Measurements from ENCODE around the gene NYNRIN.

GRCh38 chr14:24435192-24435810 lies 36.5 kb downstream of the NYNRIN start:
- no peak for TF ChIP-seq POLR2A (IDR thresholded peaks at IDR 0.05)
- TF ChIP-seq, protein P1, sequence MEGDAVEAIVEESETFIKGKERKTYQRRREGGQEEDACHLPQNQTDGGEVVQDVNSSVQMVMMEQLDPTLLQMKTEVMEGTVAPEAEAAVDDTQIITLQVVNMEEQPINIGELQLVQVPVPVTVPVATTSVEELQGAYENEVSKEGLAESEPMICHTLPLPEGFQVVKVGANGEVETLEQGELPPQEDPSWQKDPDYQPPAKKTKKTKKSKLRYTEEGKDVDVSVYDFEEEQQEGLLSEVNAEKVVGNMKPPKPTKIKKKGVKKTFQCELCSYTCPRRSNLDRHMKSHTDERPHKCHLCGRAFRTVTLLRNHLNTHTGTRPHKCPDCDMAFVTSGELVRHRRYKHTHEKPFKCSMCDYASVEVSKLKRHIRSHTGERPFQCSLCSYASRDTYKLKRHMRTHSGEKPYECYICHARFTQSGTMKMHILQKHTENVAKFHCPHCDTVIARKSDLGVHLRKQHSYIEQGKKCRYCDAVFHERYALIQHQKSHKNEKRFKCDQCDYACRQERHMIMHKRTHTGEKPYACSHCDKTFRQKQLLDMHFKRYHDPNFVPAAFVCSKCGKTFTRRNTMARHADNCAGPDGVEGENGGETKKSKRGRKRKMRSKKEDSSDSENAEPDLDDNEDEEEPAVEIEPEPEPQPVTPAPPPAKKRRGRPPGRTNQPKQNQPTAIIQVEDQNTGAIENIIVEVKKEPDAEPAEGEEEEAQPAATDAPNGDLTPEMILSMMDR (IDR thresholded peaks at IDR 0.05): no peak
- TF ChIP-seq EP300 (IDR thresholded peaks at IDR 0.05): no peak
